GM12878 (cell line): ENCODE results near the gene CLSTN2. TPM values are rescaled to one million over a fixed set of nuclear protein-coding genes. Genes with fewer than 3 reads are reported as not detected.

Source experiments
- ATAC-seq: fragments of 200-7000 bp; cut with Tn5 transposase; 3 replicates; pipeline ENCODE4 v1.9.1; 2020; ENCODE audit warnings: mild to moderate bottlenecking, moderate library complexity
- BruUV-seq: library from RNA; stranded (reverse); fragments of 400-500 nt; replicated peaks from 2 replicates; lab custom pipeline; 2021; lab: Mats Ljungman, UMichigan
- CTCF ChIA-PET: fragments of 300-600 bp; sonication (Branson Sonifier 250); formaldehyde crosslinking; extraction: SDS; loops from one replicate; lab custom pipeline; 2021; ENCODE audit warnings: inconsistent platforms; lab: Yijun Ruan, JAX
- POLR2A ChIA-PET: fragments of 350-600 bp; formaldehyde crosslinking; extraction: SDS; loops from one replicate; lab custom pipeline; 2021; ENCODE audit warnings: inconsistent platforms; lab: Charles Lee
- RAD21 ChIA-PET: fragments of 300-600 bp; sonication (Branson Sonifier 250); formaldehyde crosslinking; loops from one replicate; lab custom pipeline; 2023; ENCODE audit warnings: antibody characterized with exemption; ENCODE audit not compliant: unreplicated experiment; lab: Charles Lee
- SMC1A ChIA-PET: fragments of 300-600 bp; sonication (Branson Sonifier 250); formaldehyde crosslinking; loops from one replicate; lab custom pipeline; 2023; ENCODE audit not compliant: unreplicated experiment, uncharacterized antibody; lab: Charles Lee
- DNase-seq: peaks from one replicate; pipeline ENCODE4 v3.0.0-alpha.2; 2011; ENCODE audit warnings: low read depth, low spot score
- FAIRE-seq: peaks from 3 replicates; lab custom pipeline; 2011; peaks lifted over from hg19 to GRCh38; lab: Jason Lieb, UNC
- H2AFZ ChIP-seq: 2 replicates; pipeline ENCODE4 v1.6.0; 2011; ENCODE audit warnings: low read depth, low read length, control low read depth; ENCODE audit not compliant: control insufficient read depth
- H3K27ac ChIP-seq: 2 replicates; pipeline ENCODE4 v1.5.1; 2011; ENCODE audit warnings: control low read depth; ENCODE audit not compliant: control insufficient read depth, insufficient read depth
- H3K27me3 ChIP-seq, 2 experiments: replicated peaks in 1 of 2; 2 replicates each; pipeline versions ENCODE4 v1.6.0 to v1.6.1; 2011; ENCODE audit warnings: low read length in 1 of 2; ENCODE audit not compliant: control insufficient read depth in 2 of 2, insufficient read depth in 2 of 2
- H3K36me3 ChIP-seq, 2 experiments: 2 replicates each; pipeline ENCODE4 v1.5.1; 2011; ENCODE audit warnings: low read length in 1 of 2; ENCODE audit not compliant: control insufficient read depth in 2 of 2, insufficient read depth in 2 of 2
- H3K4me1 ChIP-seq: 2 replicates; pipeline ENCODE4 v1.6.1; 2011; ENCODE audit warnings: mild to moderate bottlenecking, low read length, moderate library complexity, mixed read lengths; ENCODE audit not compliant: control insufficient read depth, insufficient read depth
- H3K4me2 ChIP-seq: 2 replicates; pipeline ENCODE4 v1.6.0; 2011; ENCODE audit warnings: control low read depth; ENCODE audit not compliant: control insufficient read depth, insufficient read depth
- H3K4me3 ChIP-seq: fragments of 200-600 bp; sonication (generic); 2 replicates; pipeline ENCODE4 v1.5.1; 2016
- H3K79me2 ChIP-seq: 2 replicates; pipeline ENCODE4 v1.6.0; 2011; ENCODE audit warnings: low read length; ENCODE audit not compliant: control insufficient read depth, insufficient read depth
- H3K9ac ChIP-seq: 2 replicates; pipeline ENCODE4 v1.8.0; 2011; ENCODE audit warnings: low read length, control low read depth, mixed read lengths; ENCODE audit not compliant: control insufficient read depth, insufficient read depth
- H3K9me3 ChIP-seq: replicated peaks from 3 replicates; pipeline ENCODE4 v1.5.1; 2011; ENCODE audit warnings: mild to moderate bottlenecking, low read length; ENCODE audit not compliant: control insufficient read depth, insufficient read depth
- H4K20me1 ChIP-seq: 2 replicates; pipeline ENCODE4 v1.6.0; 2011; ENCODE audit not compliant: control insufficient read depth, insufficient read depth
- HSF1 ChIP-seq: fragments of 150-350 bp; IDR thresholded peaks from 2 replicates; pipeline ENCODE4 v1.6.1; 2014; ENCODE audit warnings: mild to moderate bottlenecking, low read depth, low read length
- RBBP5 ChIP-seq: fragments of 200-600 bp; sonication (generic); conservative IDR thresholded peaks from 2 replicates; pipeline ENCODE4 v1.6.1; 2016
- ZBTB33 ChIP-seq: fragments of 450-650 bp; IDR thresholded peaks from 2 replicates; pipeline ENCODE4 v1.6.1; 2017; ENCODE audit warnings: mild to moderate bottlenecking
- WGBS: methylation state at CpG from one replicate; pipeline ENCODE4 v1.1.6; 2016; ENCODE audit warnings: low lambda C conversion rate; ENCODE audit not compliant: insufficient replicate concordance, insufficient coverage; ENCODE audit errors: missing lambda C conversion rate; 5-methylcytosine and 5-hydroxymethylcytosine counted together
- in situ Hi-C: fragments of 300-500 bp; cut with MboI; formaldehyde crosslinking; loops from 9 replicates; pipeline ENCODE4 v1.14.3; 2018; ENCODE audit warnings: mixed read lengths
- intact Hi-C: fragments of 100-400 bp; cut with micrococcal nuclease; formaldehyde crosslinking; loops from one replicate; pipeline ENCODE4 v1.14.2; 2022; ENCODE audit not compliant: unreplicated experiment
- polyA plus RNA-seq, 11 experiments: library from polyadenylated mRNA; depleted of rRNA in 4 of 11; unstranded in 6 of 11; stranded (reverse) in 5 of 11; fragments of >200 nt; fragmentation: Nextera tagmentation in 4 of 11; fragmentation: Illumina TruSeq in 1 of 11; extraction: Ambion mirVana in 4 of 11; extraction: Trizol in 1 of 11; gene quantifications; 1 replicate in 1 of 11; 2 replicates in 10 of 11; pipeline versions ENCODE4 v1.2.1 to v1.2.3, GENCODE V29; 2011 to 2016; ENCODE audit warnings: inconsistent platforms in 2 of 11, missing spikeins in 2 of 11, low read depth in 1 of 11
- total RNA-seq, 4 experiments: library from RNA; depleted of rRNA in 3 of 4; stranded (reverse); fragments of >200 nt in 3 of 4; fragmentation: Illumina TruSeq in 1 of 4; extraction: Trizol in 1 of 4; gene quantifications; 2 replicates each; pipeline versions ENCODE4 v1.2.1 to v1.2.3, GENCODE V29; 2013 to 2021

The CLSTN2 gene
- total and polyA plus RNA-seq, 10 of the 15 experiments (the other 5 are each of a cell fraction or from before 2014, with no cell fraction given): under 0.01 to 0.10 (median under 0.01) TPM; not detected in 5

- TF ChIP-seq HSF1: no peak
- no peak for TF ChIP-seq RBBP5
- TF ChIP-seq, all 136 proteins: peak for 0
These were observed 9.4 kb downstream of the CLSTN2 start (continued) for GRCh38 chr3:139944256-139944910.

- in situ Hi-C loops (loop anchor here (25.0 kb wide), 1 partner anchor 917 kb away; no protein-coding TSS in a partner anchor), intact Hi-C loops (no loop called here)
- ChIA-PET RAD21 (no interaction called here), SMC1A (no interaction called here), CTCF (interaction anchor here (1.3 kb wide), 1 partner anchor 8 kb away, joined by 4 read pairs; no protein-coding TSS in a partner anchor), POLR2A (no interaction called here)
- H3K27me3 ChIP-seq: peaks cover 0 to 1% of the 10 kb centered on the region in 2 experiments; a peak in 1 of 4 replicates
- BruUV-seq: no TSS peak
- 8% methylated on average over 4 of the region's 4 CpGs for WGBS
- no peak overlapping the region for H2AFZ ChIP-seq
- H3K4me2 ChIP-seq: no peak overlapping the region
- H3K27ac ChIP-seq: no peak overlapping the region
- no peak for ATAC-seq
- H3K4me1 ChIP-seq: no peaks in the 10 kb centered on the region
- no peak for TF ChIP-seq ZBTB33
- H3K36me3 ChIP-seq: no peaks in the 10 kb centered on the region
- no peaks in the 10 kb centered on the region for H3K79me2 ChIP-seq
- no peak for DNase-seq
- no peaks in the 10 kb centered on the region for H3K9me3 ChIP-seq
- no peak overlapping the region for H3K9ac ChIP-seq
- FAIRE-seq: no peak
- no peak overlapping the region for H3K4me3 ChIP-seq
- H4K20me1 ChIP-seq: no peaks in the 10 kb centered on the region
These were observed 10.4 kb downstream of the CLSTN2 start for GRCh38 chr3:139945386-139945785.
